BE2C (cell line): ENCODE measurements around the gene SH3BGRL.

Experiments used
- DNase-seq: peaks from one replicate; pipeline ENCODE4 v3.0.0-alpha.2; 2020
- H3K27me3 ChIP-seq: fragments of 250-450 bp; sonication (Bioruptor Pico); 2 replicates; pipeline ENCODE4 v1.5.1; 2020; ENCODE audit warnings: mild to moderate bottlenecking
- H3K36me3 ChIP-seq: fragments of 250-450 bp; sonication (Bioruptor Pico); 2 replicates; pipeline ENCODE4 v1.5.1; 2020; ENCODE audit warnings: mild to moderate bottlenecking
- H3K4me1 ChIP-seq: fragments of 250-450 bp; sonication (Bioruptor Pico); 2 replicates; pipeline ENCODE4 v1.5.1; 2020
- H3K4me3 ChIP-seq: 2 replicates; pipeline ENCODE4 v1.5.1; 2011; ENCODE audit warnings: low read depth, low read length
- H3K9me3 ChIP-seq: fragments of 250-450 bp; sonication (Bioruptor Pico); 2 replicates; pipeline ENCODE4 v1.5.1; 2020
- TF ChIP-seq, protein P1 (sequence below): IDR thresholded peaks from 2 replicates; pipeline ENCODE4 v1.5.1; 2012; ENCODE audit warnings: mild to moderate bottlenecking, low read depth, low read length

The SH3BGRL gene

DNA sequence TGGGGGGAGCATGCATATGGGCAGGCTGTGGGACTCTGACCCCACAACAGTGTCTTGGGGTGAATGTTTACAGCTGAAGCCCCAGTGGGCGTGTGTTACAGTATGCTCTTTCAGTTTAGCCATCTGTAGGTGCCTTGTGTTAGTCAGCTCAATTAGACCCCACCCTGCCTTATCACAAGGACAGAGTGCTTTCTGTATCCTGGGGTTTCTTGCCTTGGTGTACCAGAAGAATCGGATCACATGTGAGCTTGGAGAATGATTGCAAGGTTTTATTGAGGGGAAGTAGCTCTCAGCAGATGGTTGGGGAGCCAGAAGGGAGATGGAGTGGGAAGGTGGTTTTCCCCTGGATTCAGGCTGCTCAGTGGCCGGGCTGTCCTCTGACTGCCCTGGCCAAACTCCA, 27.3 kb downstream of the SH3BGRL start:
- Histone ChIP-seq H3K36me3 (no peaks in the 10 kb centered on the region), H3K4me3 (no peak overlapping the region), H3K4me1 (no peaks in the 10 kb centered on the region), H3K27me3 (no peaks in the 10 kb centered on the region), H3K9me3 (no peaks in the 10 kb centered on the region)
- no peak for DNase-seq
- TF ChIP-seq, protein P1, sequence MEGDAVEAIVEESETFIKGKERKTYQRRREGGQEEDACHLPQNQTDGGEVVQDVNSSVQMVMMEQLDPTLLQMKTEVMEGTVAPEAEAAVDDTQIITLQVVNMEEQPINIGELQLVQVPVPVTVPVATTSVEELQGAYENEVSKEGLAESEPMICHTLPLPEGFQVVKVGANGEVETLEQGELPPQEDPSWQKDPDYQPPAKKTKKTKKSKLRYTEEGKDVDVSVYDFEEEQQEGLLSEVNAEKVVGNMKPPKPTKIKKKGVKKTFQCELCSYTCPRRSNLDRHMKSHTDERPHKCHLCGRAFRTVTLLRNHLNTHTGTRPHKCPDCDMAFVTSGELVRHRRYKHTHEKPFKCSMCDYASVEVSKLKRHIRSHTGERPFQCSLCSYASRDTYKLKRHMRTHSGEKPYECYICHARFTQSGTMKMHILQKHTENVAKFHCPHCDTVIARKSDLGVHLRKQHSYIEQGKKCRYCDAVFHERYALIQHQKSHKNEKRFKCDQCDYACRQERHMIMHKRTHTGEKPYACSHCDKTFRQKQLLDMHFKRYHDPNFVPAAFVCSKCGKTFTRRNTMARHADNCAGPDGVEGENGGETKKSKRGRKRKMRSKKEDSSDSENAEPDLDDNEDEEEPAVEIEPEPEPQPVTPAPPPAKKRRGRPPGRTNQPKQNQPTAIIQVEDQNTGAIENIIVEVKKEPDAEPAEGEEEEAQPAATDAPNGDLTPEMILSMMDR = no peak

DNA sequence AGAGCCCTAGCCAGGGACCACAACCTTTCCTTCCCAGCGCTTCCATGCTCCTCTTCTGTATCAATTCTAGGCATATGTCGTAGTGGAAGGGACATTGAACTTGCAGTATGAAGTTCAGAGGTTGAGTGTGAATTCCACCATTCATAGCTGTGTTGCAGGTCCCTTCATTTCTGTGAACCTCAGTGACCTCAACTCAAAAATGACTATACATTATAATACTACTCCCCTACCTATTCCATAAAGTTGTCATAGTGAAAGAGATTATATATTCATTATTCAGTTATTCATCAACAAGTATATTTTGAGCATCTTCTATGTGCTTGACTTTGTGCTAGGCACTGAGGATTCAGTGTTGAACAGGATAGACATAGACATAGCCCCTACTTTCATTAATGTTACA, 28.0 kb downstream of the SH3BGRL start:
- no peaks in the 10 kb centered on the region for H3K9me3 ChIP-seq
- H3K4me3 ChIP-seq = no peak overlapping the region
- TF ChIP-seq, protein P1 = no peak
- no peaks in the 10 kb centered on the region for H3K36me3 ChIP-seq
- DNase-seq = no peak
- no peaks in the 10 kb centered on the region for H3K27me3 ChIP-seq
- H3K4me1 ChIP-seq = no peaks in the 10 kb centered on the region

DNA sequence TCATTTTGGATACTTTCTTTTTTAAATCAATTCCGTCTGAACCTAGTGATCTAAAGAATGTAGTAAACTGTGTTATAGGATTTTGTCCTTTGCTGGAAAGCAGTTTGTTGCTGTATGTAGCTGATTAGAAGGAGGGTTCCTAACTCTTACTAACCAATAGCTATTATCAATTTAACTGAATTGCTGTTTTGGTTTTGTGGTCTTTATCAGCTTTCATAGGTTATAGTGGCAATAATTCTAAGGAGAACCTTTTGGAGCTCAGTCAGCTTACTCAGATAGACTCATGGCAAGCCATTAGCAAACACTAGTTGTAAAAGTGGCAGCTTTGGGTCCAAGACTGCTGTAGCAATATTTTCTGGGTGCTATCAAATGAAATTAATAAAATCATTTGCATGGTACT, 29.6 kb downstream of the SH3BGRL start:
- Histone ChIP-seq H3K9me3 (no peaks in the 10 kb centered on the region), H3K4me3 (no peak overlapping the region), H3K36me3 (no peaks in the 10 kb centered on the region), H3K4me1 (no peaks in the 10 kb centered on the region), H3K27me3 (no peaks in the 10 kb centered on the region)
- no peak for DNase-seq
- TF ChIP-seq, protein P1 = no peak

- Histone ChIP-seq H3K36me3 (no peaks in the 10 kb centered on the region), H3K9me3 (no peaks in the 10 kb centered on the region), H3K27me3 (no peaks in the 10 kb centered on the region), H3K4me1 (no peaks in the 10 kb centered on the region), H3K4me3 (no peak overlapping the region)
- TF ChIP-seq, protein P1 = no peak
- no peak for DNase-seq
These were observed 30.3 kb downstream of the SH3BGRL start for GRCh38 chrX:81232218-81232617.

- H3K9me3 ChIP-seq = no peaks in the 10 kb centered on the region
- no peak for DNase-seq
- H3K4me3 ChIP-seq = no peak overlapping the region
- H3K27me3 ChIP-seq = no peaks in the 10 kb centered on the region
- TF ChIP-seq, protein P1 = no peak
- H3K36me3 ChIP-seq = no peaks in the 10 kb centered on the region
- no peaks in the 10 kb centered on the region for H3K4me1 ChIP-seq
These were observed 35.6 kb downstream of the SH3BGRL start for GRCh38 chrX:81237516-81237915.

DNA sequence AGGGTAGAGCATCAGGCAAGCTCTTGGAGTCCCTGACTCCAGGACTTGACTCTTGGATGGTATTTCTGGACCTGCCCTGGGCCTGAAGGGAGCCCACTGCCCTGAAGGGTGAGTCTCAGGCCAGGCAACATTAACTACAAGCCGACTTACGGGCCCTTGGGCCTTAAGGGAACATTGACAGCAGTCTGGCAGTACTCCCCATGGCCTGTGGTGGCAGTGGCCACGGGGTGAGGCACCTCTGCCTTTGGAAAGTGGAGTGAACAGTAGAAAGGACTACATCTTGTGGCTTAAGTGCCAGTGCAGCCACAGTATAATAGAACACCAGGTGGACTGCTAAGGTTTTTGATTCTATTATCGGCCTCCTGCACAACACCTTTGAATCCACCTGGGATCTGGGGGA, 36.3 kb downstream of the SH3BGRL start:
- Histone ChIP-seq H3K27me3 (no peaks in the 10 kb centered on the region), H3K4me1 (no peaks in the 10 kb centered on the region), H3K4me3 (no peak overlapping the region), H3K9me3 (no peaks in the 10 kb centered on the region), H3K36me3 (no peaks in the 10 kb centered on the region)
- DNase-seq = no peak
- TF ChIP-seq, protein P1 = no peak
